HG03457 (cell line): ENCODE data around the gene AKAP12.

ENCODE experiments used
- ATAC-seq: cut with Tn5 transposase; IDR thresholded peaks from one replicate; pipeline ENCODE4 v1.9.1; 2021; ENCODE audit warnings: moderate number of reproducible peaks; ENCODE audit not compliant: unreplicated experiment

The AKAP12 gene

DNA sequence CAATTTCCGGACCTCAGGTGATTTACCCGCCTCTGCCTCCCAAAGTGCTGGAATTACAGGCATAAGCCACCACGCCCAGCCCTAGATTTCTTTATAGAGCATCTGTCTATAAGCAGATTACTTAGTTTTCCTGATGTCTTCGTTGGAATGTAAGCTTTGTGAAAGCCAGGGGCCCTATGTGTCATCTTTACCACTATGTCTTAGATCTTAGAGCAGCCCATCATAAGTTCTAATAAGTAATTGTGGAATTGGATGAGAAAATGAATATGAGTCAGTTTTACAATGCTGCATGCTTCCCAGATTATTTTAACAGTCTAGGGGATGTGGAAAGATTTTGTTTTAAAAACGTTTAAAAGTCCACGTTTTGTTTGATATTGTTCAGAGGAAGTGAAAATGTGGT is 160.7 kb downstream of the AKAP12 start:
- no peak for ATAC-seq

DNA sequence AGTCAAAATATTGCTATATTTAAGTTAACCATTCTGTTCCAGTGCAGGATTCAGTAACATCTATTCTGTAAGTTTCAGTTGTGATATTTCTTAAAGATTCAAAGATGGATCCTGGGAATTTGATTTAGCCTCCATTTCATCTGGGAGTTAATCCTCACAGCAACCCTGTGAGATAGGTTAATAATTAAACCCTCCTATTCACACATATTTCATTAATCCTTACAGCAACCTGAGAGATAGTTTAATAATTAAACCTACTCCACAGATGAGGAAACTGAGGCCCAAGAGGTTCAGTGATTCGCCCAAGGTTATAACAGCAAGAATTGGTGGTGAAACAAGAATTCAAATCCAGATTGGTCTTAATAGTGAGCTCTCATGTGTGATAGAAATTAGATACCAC is 162.5 kb downstream of the AKAP12 start:
- ATAC-seq = no peak

DNA sequence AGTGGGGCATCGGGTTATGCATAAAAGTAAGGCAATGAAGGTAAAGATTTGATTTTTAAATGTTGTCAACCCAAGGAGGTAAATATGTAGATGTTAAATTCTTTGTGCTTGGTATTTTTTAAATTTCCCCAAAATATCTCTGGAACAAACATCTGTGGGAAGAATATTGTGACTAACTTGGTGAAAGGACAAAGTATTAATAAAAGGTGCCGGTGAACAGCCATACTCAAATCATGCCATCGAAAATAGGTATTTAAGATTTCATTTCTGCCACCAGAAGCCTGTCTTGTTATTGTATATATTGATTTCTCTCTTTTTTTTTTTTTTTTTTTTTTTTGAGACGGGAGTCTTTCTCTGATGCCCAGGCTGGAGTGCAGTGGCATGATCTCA is 164.1 kb downstream of the AKAP12 start:
- ATAC-seq = no peak
